NCI-H510A (cell line): Measurements from ENCODE around the gene BBS1.

Experiments
- DNase-seq: peaks from one replicate; lab custom pipeline; 2025; lab: John Stamatoyannopoulos, UW

Gene BBS1

DNA sequence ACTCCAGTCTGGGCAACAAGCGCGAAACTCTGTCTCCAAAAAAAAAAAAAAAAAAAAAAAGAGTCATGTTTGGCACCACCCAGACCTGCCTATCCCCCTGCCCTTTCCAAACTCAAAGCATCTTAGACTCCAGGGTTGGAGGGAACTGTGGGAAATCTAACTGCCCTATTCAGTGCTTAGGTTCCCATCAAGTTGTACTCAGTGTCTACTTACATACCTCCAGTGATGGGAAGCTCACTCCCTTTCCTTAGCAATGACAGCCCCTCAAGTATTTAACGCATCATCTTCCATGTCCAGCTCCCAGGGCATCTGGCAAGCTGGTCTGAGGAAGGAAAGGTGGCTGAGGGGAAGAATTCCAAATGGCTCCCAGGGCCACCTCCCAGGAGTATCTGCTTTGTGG, 39.3 kb downstream of the BBS1 start:
- DNase-seq = no peak

DNA sequence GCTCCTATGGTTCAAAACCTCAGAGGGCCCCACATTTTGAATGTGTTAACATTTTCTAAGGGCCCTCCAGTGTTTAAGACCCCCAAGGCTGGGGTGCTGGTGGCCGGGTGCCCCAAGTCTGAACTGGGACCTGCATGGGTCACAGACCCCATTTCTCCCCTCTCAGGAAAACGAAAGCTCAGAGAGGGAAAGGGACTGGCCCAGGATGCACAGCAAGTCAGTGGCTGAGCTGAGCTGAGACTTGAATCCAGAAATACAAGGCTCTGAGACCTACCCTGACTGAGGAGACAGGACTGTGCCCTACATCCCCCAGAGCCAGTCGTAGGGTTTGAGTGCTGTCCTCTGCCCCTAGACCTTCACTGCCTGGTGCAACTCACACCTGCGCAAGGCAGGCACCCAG, 40.5 kb downstream of the BBS1 start:
- DNase-seq = no peak

DNA sequence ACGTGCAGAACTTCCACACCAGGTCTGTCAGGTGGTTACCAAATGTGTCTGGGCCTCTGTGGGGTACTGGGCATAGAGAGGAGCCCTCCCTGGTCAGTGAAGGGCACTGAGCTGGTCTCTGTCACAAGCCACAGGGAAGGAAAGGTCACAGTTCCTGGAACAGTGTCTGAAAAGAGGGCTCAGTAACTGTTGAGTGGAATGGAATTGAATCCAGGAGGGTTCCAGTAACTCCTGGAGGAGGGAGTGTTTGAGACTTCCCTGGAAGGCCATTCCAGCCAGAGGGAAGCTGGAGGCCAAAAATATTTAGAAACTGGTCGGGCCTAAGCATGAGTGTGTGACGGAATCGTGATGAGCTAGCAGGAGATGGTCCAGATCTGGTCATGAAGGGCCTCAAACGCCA, 44.2 kb downstream of the BBS1 start:
- DNase-seq = no peak

DNA sequence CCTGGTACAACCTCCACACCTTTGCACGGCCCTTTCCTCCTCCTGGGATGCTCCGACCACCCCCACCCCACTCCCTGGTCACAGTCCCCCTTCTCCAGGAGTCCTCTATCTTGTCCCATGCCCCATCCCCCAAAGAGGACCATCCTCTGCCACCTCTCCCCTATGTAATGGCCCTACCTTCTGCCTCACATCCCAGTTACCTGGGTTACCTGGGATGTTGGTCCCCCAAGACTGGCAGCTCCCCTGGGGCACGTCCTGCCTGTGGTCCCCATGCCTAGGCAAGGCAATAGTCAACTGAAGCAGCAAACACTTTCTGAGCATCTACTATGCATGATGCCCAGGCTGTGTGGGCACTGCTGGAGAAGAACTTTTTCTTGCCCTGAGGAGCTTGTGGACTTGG, 45.0 kb downstream of the BBS1 start:
- no peak for DNase-seq

DNA sequence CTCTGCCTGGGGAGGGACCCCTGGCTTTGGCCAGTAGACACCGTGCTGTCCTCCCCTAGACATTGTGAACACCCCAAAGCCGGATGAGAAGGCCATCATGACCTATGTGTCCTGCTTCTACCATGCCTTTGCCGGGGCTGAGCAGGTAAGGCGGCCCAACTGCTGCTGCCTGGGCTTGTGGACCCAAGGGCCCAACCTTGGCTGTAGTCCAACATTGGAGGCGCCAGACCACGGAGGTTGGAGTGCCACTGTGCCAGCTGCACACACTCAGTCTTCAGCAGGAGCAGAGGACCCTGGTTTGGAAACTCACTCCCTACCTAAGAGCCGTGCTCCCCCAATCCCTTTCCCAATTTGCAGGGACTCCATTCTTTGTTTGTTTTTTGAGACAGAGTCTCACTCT, 45.7 kb downstream of the BBS1 start:
- DNase-seq = peak; percentile 85

DNA sequence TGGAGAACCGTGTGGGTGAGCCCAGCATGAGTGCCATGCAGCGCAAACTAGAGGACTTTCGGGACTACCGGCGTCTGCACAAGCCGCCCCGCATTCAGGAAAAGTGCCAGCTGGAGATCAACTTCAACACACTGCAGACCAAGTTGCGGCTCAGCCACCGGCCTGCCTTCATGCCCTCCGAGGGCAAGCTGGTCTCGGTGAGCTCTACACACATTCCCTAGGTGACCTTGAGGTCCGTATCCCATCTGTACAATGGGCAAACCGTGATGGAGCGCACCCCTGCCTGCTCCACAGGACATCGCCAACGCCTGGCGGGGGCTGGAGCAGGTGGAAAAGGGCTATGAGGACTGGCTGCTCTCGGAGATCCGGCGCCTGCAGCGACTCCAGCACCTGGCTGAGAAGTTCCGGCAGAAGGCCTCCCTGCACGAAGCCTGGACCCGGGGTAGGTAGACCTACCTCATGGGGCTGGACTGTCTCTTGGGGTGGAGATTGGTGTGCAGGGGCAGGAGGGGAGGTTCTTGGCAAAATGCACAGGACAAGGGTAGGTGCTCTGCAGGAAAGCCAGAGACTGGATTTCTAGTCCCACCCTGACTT, 47.4 kb downstream of the BBS1 start:
- DNase-seq = no peak

DNA sequence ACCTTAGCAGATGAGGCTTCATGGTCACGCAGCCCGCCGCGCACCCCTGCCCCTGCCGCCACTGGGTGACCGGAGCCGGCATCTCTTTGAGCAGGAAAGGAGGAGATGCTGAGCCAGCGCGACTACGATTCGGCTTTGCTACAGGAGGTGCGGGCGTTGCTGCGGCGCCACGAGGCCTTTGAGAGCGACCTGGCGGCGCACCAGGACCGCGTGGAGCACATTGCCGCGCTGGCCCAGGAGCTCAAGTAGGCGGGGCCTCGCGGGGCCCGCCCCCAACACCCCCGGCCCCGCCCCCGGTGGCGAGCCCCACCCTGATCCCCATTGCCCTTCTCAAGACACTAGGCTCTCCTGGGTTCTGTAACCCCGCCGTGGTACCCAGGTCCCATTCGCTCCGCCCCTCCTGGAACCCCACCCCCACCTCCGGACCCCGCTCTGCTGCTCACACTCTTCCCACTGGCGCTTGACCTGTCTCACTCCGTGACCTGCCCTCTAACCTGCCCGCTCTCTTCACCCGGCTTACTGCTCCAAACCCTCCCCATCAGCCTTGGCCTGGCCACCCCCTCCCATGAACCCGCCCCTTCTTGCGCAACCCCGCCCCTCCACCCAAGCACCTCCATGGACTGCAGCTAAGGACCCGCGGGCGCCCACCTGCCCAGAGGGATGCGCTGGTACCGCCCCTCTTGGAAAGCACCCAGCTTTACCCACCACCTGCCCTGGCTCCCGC, 48.9 kb downstream of the BBS1 start:
- DNase-seq = no peak

DNA sequence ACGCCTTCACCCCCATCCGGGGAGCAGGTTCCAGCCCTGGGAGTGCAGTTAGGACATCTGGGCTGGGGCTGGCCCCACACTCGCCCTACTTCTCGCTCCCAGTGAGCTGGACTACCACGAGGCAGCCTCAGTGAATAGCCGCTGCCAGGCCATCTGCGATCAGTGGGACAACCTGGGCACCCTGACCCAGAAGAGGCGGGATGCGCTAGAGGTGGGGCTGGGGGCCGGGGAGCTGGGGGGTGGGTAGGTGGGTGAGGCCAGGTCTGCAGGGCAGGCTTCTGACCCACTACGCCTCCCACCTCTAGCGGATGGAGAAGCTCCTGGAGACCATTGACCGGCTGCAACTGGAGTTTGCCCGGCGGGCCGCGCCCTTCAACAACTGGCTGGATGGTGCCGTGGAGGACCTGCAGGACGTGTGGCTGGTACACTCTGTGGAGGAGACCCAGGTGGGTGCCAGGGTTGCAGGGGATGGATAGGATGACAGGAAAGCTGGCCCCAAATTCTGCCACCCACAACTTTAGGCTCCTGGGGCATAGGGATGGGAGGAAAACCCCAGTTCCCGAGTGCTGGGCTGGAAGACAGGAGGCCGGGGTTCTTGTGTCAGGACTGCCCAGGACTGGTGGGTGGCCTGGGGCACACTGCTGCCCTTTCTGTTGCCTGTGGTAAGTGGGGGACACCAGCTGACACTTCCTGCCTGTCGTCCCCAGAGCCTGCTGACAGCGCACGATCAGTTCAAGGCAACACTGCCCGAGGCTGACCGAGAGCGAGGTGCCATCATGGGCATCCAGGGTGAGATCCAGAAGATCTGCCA, 49.6 kb downstream of the BBS1 start:
- DNase-seq = no peak

DNA sequence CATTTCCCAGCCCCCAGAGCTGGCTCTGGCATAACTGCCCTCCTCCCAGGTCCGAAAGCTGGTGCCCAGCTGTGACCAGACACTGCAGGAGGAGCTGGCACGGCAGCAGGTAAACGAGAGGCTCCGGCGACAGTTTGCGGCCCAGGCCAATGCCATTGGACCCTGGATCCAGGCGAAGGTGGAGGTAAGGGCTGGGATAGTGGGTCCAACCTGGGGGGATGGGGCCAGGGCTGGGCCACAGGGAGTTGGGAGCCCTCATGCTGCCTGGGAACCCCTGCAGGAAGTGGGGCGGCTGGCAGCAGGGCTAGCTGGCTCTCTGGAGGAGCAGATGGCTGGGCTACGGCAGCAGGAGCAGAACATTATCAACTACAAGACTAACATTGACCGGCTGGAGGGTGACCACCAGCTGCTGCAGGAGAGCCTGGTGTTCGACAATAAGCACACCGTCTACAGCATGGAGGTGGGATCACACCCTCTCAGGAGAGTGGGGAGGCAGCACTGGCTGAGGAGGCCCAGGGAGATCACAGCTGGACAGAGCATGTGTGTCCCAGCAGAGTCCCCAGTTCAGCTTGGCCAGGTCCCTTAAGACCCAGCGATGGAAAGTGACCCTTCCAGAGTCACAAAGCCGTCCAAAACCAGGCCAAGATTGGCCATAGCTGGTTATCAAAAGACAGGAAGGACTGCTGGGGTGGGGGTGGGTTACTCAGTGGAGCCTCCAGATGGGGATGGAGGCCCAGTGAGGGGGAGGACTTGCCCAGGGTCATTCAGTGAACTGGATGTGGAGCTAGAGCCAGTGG, 50.9 kb downstream of the BBS1 start:
- no peak for DNase-seq

DNA sequence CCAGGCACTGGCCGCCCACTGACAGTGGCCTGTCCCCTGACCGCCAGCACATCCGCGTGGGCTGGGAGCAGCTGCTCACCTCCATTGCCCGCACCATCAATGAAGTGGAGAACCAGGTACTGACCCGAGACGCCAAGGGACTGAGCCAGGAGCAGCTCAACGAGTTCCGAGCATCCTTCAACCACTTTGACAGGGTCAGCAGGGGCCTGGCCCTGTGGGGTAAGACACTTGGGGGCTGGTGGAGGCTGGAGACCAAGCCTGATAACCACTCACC, 51.5 kb downstream of the BBS1 start:
- no peak for DNase-seq

DNA sequence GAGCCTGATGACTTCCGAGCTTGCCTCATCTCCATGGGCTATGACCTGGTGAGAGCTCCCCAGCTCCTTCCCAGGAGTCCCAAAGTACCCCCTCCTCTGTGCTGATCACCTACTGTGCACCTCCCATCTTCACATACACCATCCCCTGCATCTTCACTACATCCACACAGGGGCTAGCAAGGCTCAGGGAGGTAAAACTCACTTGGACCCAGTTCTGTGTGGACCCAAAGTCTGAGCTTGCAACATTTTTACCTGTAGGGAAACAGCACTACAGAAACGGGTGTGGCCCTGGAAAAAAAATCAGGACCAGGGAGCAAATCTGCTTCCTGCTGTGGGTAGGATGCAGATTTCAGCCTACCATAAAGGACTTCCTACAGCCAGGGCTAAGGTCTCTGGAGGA, 51.8 kb downstream of the BBS1 start:
- no peak for DNase-seq

DNA sequence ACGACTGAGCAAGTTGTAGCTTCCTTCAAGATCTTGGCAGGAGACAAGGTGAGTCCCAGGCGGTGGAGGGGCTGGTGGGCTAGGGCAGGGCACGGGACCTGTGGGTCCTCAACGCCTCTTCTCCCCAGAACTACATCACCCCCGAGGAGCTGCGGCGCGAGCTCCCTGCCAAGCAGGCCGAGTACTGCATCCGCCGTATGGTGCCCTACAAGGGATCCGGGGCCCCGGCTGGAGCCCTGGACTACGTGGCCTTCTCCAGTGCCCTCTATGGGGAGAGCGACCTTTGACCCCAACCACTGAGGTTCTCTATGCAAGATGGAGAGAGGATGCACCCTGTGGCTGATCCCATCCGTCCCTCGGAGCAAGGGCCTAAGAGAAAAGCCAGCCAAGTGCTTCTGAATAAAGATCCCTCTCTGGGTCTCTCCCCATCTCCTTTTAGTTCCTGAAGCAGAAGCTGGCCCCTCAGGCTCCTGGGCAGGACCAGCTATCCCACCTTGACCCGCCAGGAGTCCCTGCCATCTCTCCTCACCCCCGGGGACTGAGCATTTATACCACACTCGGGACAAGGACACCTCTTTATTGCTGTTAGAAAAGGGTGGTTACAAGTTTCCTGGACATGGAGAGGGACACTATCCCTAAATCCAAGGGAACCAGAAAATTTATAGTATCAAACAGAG, 52.6 kb downstream of the BBS1 start:
- DNase-seq = no peak

DNA sequence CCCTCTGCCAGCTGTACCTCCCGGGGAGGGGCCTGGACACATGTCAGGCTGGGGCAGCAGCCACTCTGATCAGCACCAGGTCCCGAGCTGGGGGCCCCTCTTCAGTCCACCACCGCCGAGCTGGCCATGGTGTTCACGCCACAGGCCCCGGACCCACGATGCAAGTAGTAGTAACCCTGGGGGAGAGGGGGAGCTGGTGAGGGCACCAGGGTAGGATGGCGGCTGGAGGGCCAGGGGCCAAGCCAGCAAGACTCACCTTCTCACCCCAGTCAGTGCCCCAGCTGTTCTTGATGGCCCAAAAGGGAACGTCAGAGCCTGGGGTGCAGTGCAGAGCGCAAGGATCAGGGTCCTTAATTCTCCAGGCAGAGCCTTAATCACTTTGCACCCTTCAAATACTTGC, 53.4 kb downstream of the BBS1 start:
- DNase-seq = no peak

DNA sequence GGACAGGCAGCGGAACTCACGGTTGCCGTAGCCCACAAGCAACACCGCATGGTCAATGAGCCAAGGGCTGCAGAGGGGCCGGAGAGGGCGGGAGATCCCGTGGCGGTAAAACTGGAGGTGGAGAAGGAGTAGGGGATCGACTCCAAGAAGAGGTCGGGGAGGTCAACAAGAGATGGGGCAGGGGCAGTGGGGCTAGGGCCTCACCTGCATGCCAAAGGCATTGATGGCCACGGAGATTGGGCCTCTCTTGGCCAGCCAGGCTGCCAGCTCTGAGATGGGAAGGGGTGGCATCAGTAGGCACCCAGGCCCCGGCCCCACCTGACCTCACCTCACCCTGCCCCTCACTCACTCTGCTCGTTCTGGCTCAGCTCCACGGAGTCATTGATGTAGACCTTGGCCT, 54.1 kb downstream of the BBS1 start:
- DNase-seq = no peak

DNA sequence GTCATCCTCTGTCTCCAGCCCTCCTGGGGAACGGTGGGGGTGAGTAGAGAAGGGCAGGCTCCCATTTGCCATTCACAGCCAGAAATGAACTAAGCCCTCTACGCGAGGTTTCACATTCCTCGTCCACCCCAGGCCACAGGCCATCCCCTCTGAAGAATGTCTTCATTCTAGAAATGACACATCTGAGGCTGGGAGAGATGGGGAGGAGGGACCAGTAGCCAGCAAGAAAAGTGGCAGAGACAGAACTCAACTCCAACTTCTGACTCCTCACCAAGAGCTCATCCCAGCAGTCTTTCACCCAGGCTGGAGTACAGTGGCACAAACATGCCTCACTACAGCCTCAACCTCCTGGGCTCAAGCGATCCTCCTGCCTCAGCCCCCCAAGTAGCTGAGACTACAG, 54.5 kb downstream of the BBS1 start:
- no peak for DNase-seq

DNA sequence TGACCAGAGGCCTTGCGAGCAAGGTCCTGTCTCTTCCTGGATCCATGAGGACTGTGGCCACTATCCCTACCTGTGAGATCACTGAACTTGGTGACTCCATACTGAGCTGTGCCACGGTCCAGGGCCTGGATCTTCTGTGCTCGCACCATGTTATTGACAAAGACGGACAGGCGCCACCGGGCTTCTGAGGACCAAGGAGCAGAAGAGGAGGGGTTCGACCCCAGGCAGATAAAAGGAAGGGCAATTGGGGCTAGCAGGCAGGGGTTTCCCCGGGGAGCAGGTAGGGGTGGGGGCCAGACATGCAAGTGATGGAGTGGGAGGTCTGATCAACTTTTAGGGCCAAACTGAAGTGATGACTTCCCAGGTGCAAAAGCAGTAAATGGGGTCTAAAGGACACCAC, 55.8 kb downstream of the BBS1 start:
- DNase-seq = no peak

DNA sequence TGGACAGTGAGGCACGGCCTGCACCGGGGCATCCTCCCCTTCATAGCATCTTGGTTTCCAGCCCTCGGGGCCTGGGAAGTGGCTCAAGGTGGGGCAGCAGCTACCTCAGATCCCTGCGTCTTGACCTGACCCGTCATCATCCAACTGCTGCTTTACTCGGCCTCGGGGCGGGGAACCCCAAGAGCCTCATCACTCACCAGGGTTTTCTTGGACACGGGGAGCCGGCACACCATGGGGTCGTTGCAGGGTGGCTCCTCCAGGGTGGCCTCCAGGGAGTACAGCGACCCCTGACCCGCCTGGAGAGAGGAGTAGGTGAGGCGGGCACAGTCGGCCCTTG, 57.3 kb downstream of the BBS1 start:
- no peak for DNase-seq

DNA sequence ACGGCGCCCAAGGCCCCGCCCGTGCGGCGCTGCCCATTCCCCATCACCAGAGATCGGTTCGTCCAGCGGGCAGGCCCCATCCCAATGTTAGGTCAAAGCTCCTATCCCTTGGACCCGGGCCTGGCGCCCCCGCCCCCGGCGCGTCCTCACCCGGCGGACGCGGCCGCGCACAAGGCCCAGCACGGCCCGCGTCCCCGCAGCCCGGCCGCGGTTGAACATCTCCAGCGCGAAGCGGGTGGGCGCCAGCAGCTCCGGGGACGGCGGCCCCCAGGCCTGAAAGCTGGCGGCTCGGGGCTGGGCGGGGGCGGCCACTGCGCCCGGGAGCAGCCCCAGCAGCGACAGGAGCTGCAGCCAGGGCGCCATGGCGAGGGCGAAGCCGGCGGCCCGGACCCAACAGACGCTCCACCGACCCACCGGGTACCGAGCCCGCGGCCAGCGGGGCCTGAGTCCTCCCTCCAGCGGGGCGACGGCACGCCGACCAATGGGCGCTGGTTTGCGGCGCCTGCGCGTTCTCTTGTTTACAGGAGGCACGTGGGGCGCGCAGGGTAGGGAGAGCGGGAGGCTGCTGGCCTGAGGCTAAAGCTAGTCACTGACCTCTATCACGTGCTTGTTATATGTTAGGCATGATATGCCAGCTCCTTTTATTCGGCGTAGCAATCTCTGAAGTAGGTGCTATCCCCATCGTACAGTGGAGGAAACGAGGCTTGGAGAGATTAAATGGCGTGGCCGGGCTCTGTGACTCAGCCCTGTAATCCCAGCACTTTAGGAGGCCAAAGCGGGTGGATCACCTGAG, 57.9 kb downstream of the BBS1 start, which contains the start of gene CTSF:
TSS of gene CTSF (minus strand) at position 483 of the 793 bp plus-strand sequence. CDS start at position 363, 120 bp downstream.
- peak; percentile 72 for DNase-seq

DNA sequence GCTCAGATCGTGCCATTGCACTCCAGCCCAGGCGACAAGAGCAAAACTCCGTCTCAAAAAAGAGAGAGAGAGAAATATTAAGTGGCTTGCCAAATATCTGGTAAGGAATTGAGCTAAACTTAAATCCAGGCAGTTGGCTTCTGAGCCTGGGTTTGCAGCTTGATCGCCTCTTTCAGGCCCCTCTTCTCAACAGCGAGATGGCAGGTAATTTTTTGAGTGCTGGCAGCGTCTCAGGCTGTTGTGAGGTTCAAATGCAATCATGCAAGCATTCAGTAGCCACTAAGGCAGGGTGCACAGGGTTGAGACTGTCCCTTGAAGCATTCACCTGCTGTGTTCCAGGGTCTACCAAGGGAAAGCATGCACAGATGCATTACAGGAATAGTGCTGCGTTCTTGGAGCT, 58.6 kb downstream of the BBS1 start:
- DNase-seq = no peak

DNA sequence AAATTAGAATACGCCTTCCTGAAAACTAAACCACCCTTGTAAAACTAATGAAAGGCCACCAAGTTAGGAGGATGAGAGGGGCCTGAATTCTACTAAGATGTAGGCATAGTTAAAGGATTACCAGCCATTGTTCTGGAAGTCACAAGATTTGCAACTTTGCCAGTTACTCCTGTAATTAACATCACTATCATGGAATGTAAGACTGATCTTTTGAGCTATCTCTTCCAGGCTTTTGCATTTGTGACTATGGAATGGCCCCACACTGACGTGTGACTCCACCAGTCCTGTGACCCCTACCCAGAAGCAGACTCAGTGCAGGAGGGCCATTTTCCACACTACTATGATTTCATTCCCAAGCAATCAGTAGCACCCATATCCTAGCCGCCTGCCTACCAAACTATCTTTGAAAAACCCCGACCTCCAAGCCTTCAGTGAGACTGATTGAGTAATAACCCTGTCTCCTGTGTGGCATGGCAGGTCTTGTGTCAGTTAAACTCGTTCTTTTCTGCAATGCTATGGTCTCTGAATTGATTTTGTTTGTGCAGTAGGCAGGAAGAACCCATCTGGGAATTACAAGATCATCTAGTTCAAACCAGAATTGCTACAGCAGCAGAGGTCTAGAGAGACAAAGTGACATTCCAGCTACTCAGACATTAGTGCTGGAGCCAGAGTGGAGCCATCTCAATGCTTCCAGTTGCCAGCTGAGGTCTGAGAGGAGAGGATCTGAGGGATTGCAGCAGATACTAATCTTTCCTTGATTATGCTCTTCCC, 59.8 kb downstream of the BBS1 start:
- no peak for DNase-seq

DNA sequence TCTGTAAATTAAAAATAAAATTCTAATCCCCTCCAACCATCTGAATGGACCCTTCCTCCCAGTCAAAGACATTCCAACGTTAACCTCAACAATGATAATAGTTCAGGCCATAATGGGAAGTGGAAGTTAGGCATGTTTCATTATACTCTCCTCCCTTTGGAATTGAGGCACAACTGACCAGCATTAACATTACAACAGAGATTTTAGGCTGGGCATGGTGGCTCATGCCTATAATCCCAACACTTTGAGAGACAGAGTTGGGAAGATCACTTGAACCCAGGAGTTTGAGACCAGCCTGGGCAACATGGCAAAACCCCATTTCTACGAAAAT, 60.4 kb downstream of the BBS1 start:
- no peak for DNase-seq
